Astrocyte of the cerebellum (primary cell): Measurements from ENCODE around the gene KCNS3.

Source experiments
- DNase-seq: peaks from one replicate; pipeline ENCODE4 v3.0.0-alpha.2; 2011; ENCODE audit warnings: low read depth
- H3K4me3 ChIP-seq: 2 replicates; pipeline ENCODE4 v1.5.1; 2011; ENCODE audit warnings: mild to moderate bottlenecking, low read depth, low read length, moderate library complexity
- in situ Hi-C: cut with HindIII; loops from 2 replicates; pipeline ENCODE4 v1.10.0; 2017; ENCODE audit warnings: low sequenced_read_pairs
- TF ChIP-seq, protein P1 (sequence below): IDR thresholded peaks from 2 replicates; pipeline ENCODE4 v1.5.1; 2012; ENCODE audit warnings: low read length, low read depth, moderate library complexity, mild to moderate bottlenecking; ENCODE audit errors: missing control alignments

Gene KCNS3

GRCh38 chr2:17894005-17894404 lies 15.5 kb downstream of the KCNS3 start:
- no peak for DNase-seq
- TF ChIP-seq, protein P1, sequence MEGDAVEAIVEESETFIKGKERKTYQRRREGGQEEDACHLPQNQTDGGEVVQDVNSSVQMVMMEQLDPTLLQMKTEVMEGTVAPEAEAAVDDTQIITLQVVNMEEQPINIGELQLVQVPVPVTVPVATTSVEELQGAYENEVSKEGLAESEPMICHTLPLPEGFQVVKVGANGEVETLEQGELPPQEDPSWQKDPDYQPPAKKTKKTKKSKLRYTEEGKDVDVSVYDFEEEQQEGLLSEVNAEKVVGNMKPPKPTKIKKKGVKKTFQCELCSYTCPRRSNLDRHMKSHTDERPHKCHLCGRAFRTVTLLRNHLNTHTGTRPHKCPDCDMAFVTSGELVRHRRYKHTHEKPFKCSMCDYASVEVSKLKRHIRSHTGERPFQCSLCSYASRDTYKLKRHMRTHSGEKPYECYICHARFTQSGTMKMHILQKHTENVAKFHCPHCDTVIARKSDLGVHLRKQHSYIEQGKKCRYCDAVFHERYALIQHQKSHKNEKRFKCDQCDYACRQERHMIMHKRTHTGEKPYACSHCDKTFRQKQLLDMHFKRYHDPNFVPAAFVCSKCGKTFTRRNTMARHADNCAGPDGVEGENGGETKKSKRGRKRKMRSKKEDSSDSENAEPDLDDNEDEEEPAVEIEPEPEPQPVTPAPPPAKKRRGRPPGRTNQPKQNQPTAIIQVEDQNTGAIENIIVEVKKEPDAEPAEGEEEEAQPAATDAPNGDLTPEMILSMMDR, result no peak
- in situ Hi-C loops, result no loop called here
- no peak overlapping the region for H3K4me3 ChIP-seq

DNA sequence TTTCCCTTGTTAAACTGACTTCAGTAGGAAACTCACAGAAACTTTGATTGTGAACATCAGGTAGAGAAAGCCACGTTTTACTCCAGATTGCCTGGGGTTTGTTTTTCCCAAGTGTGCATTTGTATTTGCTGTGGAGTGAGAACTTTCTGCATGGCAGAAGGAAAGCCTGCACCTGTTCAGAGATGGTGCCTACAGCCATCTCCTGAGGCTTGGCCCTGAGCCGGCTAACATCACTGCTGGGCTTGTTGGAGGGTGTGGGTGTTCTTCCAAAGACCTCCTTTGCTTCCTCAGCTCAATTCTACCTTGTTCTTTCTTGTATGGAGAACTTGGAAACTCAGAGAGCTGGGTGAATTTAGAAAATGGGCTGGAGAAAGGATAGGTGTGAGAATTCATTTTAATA lies 16.1 kb downstream of the KCNS3 start:
- in situ Hi-C loops, result no loop called here
- DNase-seq, result no peak
- TF ChIP-seq, protein P1, result no peak
- no peak overlapping the region for H3K4me3 ChIP-seq

DNA sequence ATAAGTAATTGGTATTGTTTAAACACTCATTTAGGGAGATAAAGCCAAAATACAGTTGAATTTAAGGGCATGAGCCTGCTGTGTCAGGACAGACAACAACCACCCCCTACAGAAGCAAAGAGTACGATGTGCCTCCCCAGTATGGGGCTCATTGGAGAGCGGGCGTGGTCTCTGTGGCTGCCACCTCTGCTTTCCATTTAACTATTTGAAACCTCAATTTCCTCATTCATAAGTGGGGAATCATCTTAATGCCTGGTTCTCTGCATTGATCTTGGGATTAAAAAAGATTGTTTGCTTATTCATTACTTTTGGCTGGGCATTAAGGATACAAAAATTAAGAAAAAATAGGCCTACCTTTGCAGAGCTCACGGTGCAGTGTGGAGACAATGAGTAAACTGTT lies 21.4 kb downstream of the KCNS3 start:
- in situ Hi-C loops, result no loop called here
- H3K4me3 ChIP-seq, result no peak overlapping the region
- no peak for DNase-seq
- TF ChIP-seq, protein P1, result no peak

DNA sequence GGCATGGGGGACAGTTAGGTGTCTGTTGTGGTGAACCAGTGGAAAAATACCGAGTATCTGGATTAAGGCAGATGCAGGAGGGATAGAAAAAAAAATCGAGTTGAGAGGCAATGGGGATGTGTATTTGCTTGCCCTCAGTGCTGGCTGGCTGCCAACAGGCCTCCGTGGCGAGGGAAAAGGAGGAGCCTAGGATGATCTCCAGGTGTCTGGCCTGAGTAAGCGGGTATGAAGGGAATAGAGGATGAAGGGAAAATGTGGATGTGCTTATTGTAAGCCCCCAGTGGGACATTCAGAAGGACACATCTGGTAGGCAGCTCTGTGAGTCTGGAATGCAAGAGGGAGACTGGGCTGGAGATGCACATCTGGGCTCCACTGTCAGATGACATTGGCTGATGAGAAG lies 22.8 kb downstream of the KCNS3 start:
- in situ Hi-C loops, result no loop called here
- no peak for DNase-seq
- no peak overlapping the region for H3K4me3 ChIP-seq
- TF ChIP-seq, protein P1, result no peak

DNA sequence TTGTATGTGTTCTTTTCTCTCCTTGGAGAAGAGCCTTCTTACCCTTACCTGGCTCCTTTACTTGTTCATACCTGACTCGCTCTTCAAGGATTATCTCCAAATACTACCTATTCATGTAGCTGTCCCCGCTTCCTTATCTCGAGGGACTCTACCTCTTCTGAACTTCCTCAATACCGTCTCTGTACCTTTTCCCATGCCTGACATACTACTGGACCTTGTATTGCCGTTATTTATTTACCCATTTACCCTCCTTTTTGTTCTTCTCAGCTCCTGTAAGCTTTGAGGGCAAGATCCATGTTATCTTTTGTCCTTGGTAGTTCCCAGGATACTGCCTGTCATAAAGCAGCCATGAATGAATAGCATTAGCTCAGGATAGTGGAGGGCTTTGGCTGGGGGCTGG lies 32.5 kb downstream of the KCNS3 start:
- H3K4me3 ChIP-seq, result no peak overlapping the region
- TF ChIP-seq, protein P1, result no peak
- in situ Hi-C loops, result no loop called here
- no peak for DNase-seq

DNA sequence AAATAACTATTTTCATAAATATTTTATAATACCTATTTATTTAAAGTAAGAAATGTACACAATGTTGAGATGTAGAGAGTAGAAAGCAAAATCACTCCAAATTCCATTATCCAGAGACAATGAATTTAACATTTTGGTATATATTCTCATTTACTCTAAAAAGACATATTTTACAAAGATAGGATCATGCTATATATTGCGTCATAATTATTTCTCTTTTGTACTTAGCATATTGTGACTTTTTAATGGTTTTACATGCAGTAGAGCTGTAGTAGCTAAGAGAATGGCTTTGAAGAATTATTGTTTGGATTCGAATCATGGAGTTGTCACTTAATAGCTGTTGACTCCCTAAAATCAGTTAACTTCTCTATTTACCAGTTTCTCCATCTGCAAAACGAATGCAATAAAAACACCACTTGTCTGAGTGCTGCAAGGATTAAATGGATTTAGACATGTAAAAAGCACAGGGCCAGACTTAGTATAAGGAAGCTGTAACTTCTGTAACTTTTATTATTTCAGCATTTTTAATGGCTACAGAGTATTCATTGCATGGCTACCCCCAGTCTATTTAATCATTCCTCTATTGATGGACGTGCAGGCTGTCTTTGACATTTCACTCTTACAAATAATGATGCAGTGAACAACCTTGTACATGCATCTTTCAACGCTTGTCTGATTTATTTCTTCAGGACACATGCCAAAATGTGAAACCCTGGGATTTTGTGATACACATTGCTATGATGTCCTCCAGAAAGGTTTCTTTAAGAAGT lies 33.2 kb downstream of the KCNS3 start:
- no peak for DNase-seq
- in situ Hi-C loops, result no loop called here
- no peak overlapping the region for H3K4me3 ChIP-seq
- TF ChIP-seq, protein P1, result no peak
